HepG2 (cell line): Measurements from ENCODE around the gene TMEM107. TPM values are rescaled to one million over a fixed set of nuclear protein-coding genes. Genes with fewer than 3 reads are reported as not detected.
A peak's percentile ranks its signal among the peaks of the same experiment; 100 is the strongest.

Source experiments
- ARID5B ChIP-seq: IDR thresholded peaks from 2 replicates; pipeline ENCODE4 v1.4.0; 2020; ENCODE audit warnings: mild to moderate bottlenecking, missing genetic modification reagents
- ARNTL ChIP-seq: sonication (generic); formaldehyde crosslinking; IDR thresholded peaks from 2 replicates; pipeline ENCODE4 v1.4.0; 2020; ENCODE audit warnings: mild to moderate bottlenecking, missing genetic modification reagents
- BHLHE40 ChIP-seq: IDR thresholded peaks from 2 replicates; pipeline ENCODE4 v1.6.1; 2011; ENCODE audit warnings: low read length, improper control_type of control experiment
- CERS6 ChIP-seq: sonication (generic); formaldehyde crosslinking; IDR thresholded peaks from 2 replicates; pipeline ENCODE4 v1.5.0; 2020; ENCODE audit warnings: missing genetic modification reagents
- FOXK1 ChIP-seq: sonication (generic); formaldehyde crosslinking; IDR thresholded peaks from 2 replicates; pipeline ENCODE4 v1.4.0; 2020; ENCODE audit warnings: low read depth, missing genetic modification reagents, borderline replicate concordance
- KDM5A ChIP-seq: fragments of 200-600 bp; sonication (generic); IDR thresholded peaks from 2 replicates; pipeline ENCODE4 v1.7.0; 2018; ENCODE audit warnings: antibody characterized with exemption, mild to moderate bottlenecking, low read length, borderline replicate concordance
- NFIC ChIP-seq: IDR thresholded peaks from 2 replicates; pipeline ENCODE4 v1.6.1; 2012; ENCODE audit warnings: mild to moderate bottlenecking, low read length, inconsistent platforms
- NR2F2 ChIP-seq: IDR thresholded peaks from 2 replicates; pipeline ENCODE4 v1.6.1; 2012; ENCODE audit warnings: low read depth, inconsistent platforms, borderline replicate concordance
- PRDM4 ChIP-seq: sonication (generic); formaldehyde crosslinking; IDR thresholded peaks from 2 replicates; pipeline ENCODE4 v1.9.0; 2021; ENCODE audit warnings: missing genetic modification reagents, borderline replicate concordance
- SNAI1 ChIP-seq: sonication (generic); formaldehyde crosslinking; IDR thresholded peaks from 2 replicates; pipeline ENCODE4 v1.5.0; 2020; ENCODE audit warnings: mild to moderate bottlenecking, missing genetic modification reagents, borderline replicate concordance
- ZBTB26 ChIP-seq: IDR thresholded peaks from 2 replicates; pipeline ENCODE4 v1.6.1; 2016; ENCODE audit warnings: missing compliant biosample characterization, missing genetic modification reagents, borderline replicate concordance
- ZNF142 ChIP-seq: sonication (generic); formaldehyde crosslinking; IDR thresholded peaks from 2 replicates; pipeline ENCODE4 v1.4.0; 2020; ENCODE audit warnings: missing genetic modification reagents
- polyA plus RNA-seq, 8 experiments: library from polyadenylated mRNA; depleted of rRNA in 3 of 8; stranded (reverse) in 7 of 8; unstranded in 1 of 8; fragments of >200 nt; fragmentation: Illumina TruSeq in 4 of 8; extraction: Trizol in 4 of 8; gene quantifications; 2 replicates each; pipeline versions ENCODE4 v1.2.1 to v1.2.3, GENCODE V29; 2011 to 2016; ENCODE audit warnings: low read depth in 4 of 8, missing spikeins in 1 of 8, mixed read lengths in 1 of 8; ENCODE audit not compliant: insufficient read depth in 1 of 8
- total RNA-seq, 5 experiments: library from RNA; depleted of rRNA; stranded (reverse); fragments of >200 nt; fragmentation: Illumina TruSeq; extraction: Trizol; gene quantifications; 2 replicates each; pipeline ENCODE4 v1.2.3, GENCODE V29; 2016; ENCODE audit warnings: low read depth in 1 of 5

Gene TMEM107
- total and polyA plus RNA-seq, 2 of the 13 experiments (the other 11 are each of a cell fraction or from before 2014, with no cell fraction given): 7.2 to 15.3 TPM

- peak; percentile 41 for TF ChIP-seq NFIC
- 0 out of 2 replicates have a peak, but pooled peaks have one; percentile 19 for TF ChIP-seq ARID5B
- peak; percentile 55; the same call in 1 of the 2 replicates for TF ChIP-seq SNAI1 (CRISPR knock-in tag)
- TF ChIP-seq BHLHE40: 0 out of 2 replicates have a peak, but pooled peaks have one; percentile 17
- TF ChIP-seq CERS6 (CRISPR knock-in tag): no peak
- TF ChIP-seq PRDM4 (CRISPR knock-in tag): 0 out of 2 replicates have a peak, but pooled peaks have one; percentile 53
- TF ChIP-seq NR2F2: peak; percentile 70; the same call in 1 of the 2 replicates
- 0 out of 2 replicates have a peak, but pooled peaks have one; percentile 26 for TF ChIP-seq ZNF142 (CRISPR knock-in tag)
- TF ChIP-seq ARNTL: 0 out of 2 replicates have a peak, but pooled peaks have one; percentile 16
- peak; percentile 80 for TF ChIP-seq ZBTB26 (CRISPR knock-in tag)
- TF ChIP-seq FOXK1: peak; percentile 78; the same call in 1 of the 2 replicates
- TF ChIP-seq KDM5A: peak; percentile 25; the same call in 1 of the 2 replicates
These were observed 44.8 kb upstream of the TMEM107 start (continued) for GRCh38 chr17:8220783-8221662.
